Fibroblast of lung (primary cell): Measurements from ENCODE around the gene MAGT1. TPM values are rescaled to one million over a fixed set of nuclear protein-coding genes. Genes with fewer than 3 reads are reported as not detected.
"Not testable (repeated sequence)": the region's sequence is repeated elsewhere in the genome, so short reads cannot be mapped to it uniquely, and the experiment has no call there.

ENCODE experiments used
- DNase-seq, 2 donors: peaks; one replicate each; pipeline versions ENCODE4 v3.0.0 to v3.0.0-alpha.2; 2010; ENCODE audit warnings: low read depth in 2 of 2
- H2AFZ ChIP-seq: 2 replicates; pipeline ENCODE4 v1.5.1; 2012; ENCODE audit warnings: low read length, control low read depth, inconsistent platforms
- H3K27ac ChIP-seq: 2 replicates; pipeline ENCODE4 v1.5.1; 2011; ENCODE audit warnings: low read length, control low read depth; ENCODE audit not compliant: insufficient read depth
- H3K27me3 ChIP-seq: 2 replicates; pipeline ENCODE4 v1.5.1; 2011; ENCODE audit warnings: mild to moderate bottlenecking, low read length; ENCODE audit not compliant: control insufficient read depth, insufficient read depth
- H3K36me3 ChIP-seq: 2 replicates; pipeline ENCODE4 v1.5.1; 2011; ENCODE audit warnings: low read length; ENCODE audit not compliant: control insufficient read depth, insufficient read depth
- H3K4me1 ChIP-seq: 2 replicates; pipeline ENCODE4 v1.5.1; 2011; ENCODE audit warnings: low read length; ENCODE audit not compliant: control insufficient read depth, insufficient read depth; ENCODE audit errors: extremely low read depth
- H3K4me2 ChIP-seq: 2 replicates; pipeline ENCODE4 v1.5.1; 2011; ENCODE audit warnings: low read length, control low read depth; ENCODE audit not compliant: insufficient read depth; ENCODE audit errors: extremely low read depth
- H3K4me3 ChIP-seq, 4 experiments: fragments of 200-600 bp in 1 of 4; sonication (generic) in 1 of 4; replicated peaks in 1 of 4; 2 replicates each; pipeline ENCODE4 v1.5.1; 2011 to 2016; ENCODE audit warnings: low read length in 4 of 4, low read depth in 3 of 4, mild to moderate bottlenecking in 3 of 4, control low read depth in 2 of 4, inconsistent platforms in 1 of 4, mixed read lengths in 1 of 4; ENCODE audit not compliant: insufficient read depth in 1 of 4; ENCODE audit errors: control extremely low read depth in 1 of 4
- H3K79me2 ChIP-seq: 2 replicates; pipeline ENCODE4 v1.5.1; 2012; ENCODE audit warnings: mild to moderate bottlenecking, low read length, inconsistent platforms; ENCODE audit not compliant: control insufficient read depth, insufficient read depth
- H3K9ac ChIP-seq: 2 replicates; pipeline ENCODE4 v1.5.1; 2011; ENCODE audit warnings: mild to moderate bottlenecking, low read length, control low read depth; ENCODE audit not compliant: insufficient read depth
- H3K9me3 ChIP-seq: 2 replicates; pipeline ENCODE4 v1.5.1; 2012; ENCODE audit warnings: low read depth, low read length; ENCODE audit not compliant: control insufficient read depth, insufficient read depth
- H4K20me1 ChIP-seq: 2 replicates; pipeline ENCODE4 v1.5.1; 2011; ENCODE audit warnings: low read length; ENCODE audit not compliant: control insufficient read depth, insufficient read depth; ENCODE audit errors: extremely low read depth
- EZH2 ChIP-seq: IDR thresholded peaks from 2 replicates; pipeline ENCODE4 v1.5.1; 2012; ENCODE audit warnings: low read length, control low read depth, mild to moderate bottlenecking; ENCODE audit errors: missing control alignments
- polyA minus RNA-seq: library from RNA; depleted of rRNA, polyadenylated mRNA; stranded (reverse); fragments of >200 nt; gene quantifications from 2 replicates; pipeline ENCODE4 v1.2.3, GENCODE V29; 2011; ENCODE audit warnings: low replicate concordance
- polyA plus RNA-seq, 2 donors: library from polyadenylated mRNA; depleted of rRNA in 1 of 2; stranded (reverse) in 1 of 2; unstranded in 1 of 2; fragments of >200 nt; gene quantifications; 2 replicates each; pipeline ENCODE4 v1.2.1, GENCODE V29; 2011 to 2012; ENCODE audit warnings: missing spikeins in 1 of 2
- total RNA-seq: library from RNA; depleted of rRNA; stranded (reverse); fragments of >200 nt; gene quantifications from 2 replicates; pipeline ENCODE4 v1.2.1, GENCODE V29; 2014
- TF ChIP-seq, protein P1 (sequence below), 2 donors: IDR thresholded peaks in 1 of 2; conservative IDR thresholded peaks in 1 of 2; 1 replicate in 1 of 2; 2 replicates in 1 of 2; pipeline ENCODE4 v1.5.1; 2011 to 2012; ENCODE audit warnings: low read length in 2 of 2, control low read depth in 1 of 2, inconsistent platforms in 1 of 2, low read depth in 1 of 2, mild to moderate bottlenecking in 1 of 2

Gene MAGT1
- 156 and 211 TPM in 2 replicates for total RNA-seq
- 86.2 and 102 TPM in 2 replicates for polyA plus RNA-seq
- polyA plus RNA-seq (2012), result 55.8 and 66.6 TPM in 2 replicates
- 47.2 and 53.7 TPM in 2 replicates for polyA minus RNA-seq

DNA sequence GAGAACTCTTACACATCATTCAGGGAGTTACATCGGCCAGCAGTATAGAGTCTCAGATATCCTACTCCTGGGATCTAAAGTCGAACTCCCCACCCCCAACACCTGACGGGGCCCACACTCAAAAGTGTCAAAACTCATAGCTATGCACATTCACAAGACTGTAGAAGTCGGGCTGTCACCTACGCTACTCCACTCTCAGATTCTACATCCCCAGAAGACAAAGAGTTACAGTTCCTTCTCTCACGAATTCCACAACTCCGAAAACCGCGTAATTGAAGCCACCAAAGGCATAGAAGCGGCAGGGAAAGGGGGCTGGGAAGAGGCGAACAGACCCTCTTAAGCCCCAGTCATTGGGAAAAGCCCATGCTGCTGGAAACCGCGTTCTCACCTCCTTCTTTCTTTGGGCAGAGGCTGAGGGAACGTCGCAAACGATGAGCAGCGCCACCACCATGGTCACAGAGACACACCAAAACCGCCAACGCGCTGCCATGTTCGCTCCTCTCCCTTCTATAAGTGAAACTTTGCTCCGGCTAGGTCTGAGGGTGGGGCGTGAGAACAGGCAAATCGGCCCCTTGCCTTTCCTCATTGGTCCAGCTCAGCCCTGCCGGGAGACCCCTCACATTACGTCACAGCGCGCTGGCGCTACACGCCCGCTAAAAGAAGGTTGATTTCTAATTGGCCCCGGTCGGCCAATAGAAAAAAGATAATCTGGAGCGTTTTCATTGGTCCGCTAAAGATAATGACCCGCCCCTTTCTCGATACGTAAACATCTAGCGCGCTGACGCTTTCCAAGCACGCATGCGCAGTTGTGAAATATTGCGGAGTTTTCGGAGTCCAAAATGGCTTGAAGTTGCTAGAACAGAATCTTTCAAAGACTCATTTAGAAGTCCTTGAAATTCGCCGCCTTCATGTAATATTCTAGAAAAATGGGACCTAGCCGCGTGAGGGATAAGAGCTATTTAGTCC, at the start of gene MAGT1:
Gene MAGT1 (minus strand): TSS at position 515 of the 966 bp plus-strand sequence. CDS start 25 bp downstream, at position 490.
- peak within 1 kb of the TSS; percentile 66 to 95 (median 82) for H3K4me3 ChIP-seq
- peak within 1 kb of the TSS; percentile 71 for H3K4me2 ChIP-seq
- TF ChIP-seq, protein P1, sequence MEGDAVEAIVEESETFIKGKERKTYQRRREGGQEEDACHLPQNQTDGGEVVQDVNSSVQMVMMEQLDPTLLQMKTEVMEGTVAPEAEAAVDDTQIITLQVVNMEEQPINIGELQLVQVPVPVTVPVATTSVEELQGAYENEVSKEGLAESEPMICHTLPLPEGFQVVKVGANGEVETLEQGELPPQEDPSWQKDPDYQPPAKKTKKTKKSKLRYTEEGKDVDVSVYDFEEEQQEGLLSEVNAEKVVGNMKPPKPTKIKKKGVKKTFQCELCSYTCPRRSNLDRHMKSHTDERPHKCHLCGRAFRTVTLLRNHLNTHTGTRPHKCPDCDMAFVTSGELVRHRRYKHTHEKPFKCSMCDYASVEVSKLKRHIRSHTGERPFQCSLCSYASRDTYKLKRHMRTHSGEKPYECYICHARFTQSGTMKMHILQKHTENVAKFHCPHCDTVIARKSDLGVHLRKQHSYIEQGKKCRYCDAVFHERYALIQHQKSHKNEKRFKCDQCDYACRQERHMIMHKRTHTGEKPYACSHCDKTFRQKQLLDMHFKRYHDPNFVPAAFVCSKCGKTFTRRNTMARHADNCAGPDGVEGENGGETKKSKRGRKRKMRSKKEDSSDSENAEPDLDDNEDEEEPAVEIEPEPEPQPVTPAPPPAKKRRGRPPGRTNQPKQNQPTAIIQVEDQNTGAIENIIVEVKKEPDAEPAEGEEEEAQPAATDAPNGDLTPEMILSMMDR (conservative IDR thresholded peaks at IDR 0.05 in 1 of 2, IDR thresholded peaks at IDR 0.05 in 1 of 2; ENCODE audit: low read depth in 1 of 2, low read length in 2 of 2), result no peak
- TF ChIP-seq EZH2, result no peak
- no peaks in the 10 kb centered on the region for H3K36me3 ChIP-seq
- no peaks in the 10 kb centered on the region for H3K9me3 ChIP-seq
- DNase-seq, result peak; percentile 94 to 97
- no peaks in the 10 kb centered on the region for H3K4me1 ChIP-seq
- no peaks in the 10 kb centered on the region for H3K27me3 ChIP-seq
- H4K20me1 ChIP-seq, result no peaks in the 10 kb centered on the region
- H2AFZ ChIP-seq, result peak within 1 kb of the TSS; percentile 56
- H3K27ac ChIP-seq, result peak within 1 kb of the TSS; percentile 94
- H3K9ac ChIP-seq, result peak within 1 kb of the TSS; percentile 78
- H3K79me2 ChIP-seq, result peaks cover 42% of the 10 kb centered on the region

DNA sequence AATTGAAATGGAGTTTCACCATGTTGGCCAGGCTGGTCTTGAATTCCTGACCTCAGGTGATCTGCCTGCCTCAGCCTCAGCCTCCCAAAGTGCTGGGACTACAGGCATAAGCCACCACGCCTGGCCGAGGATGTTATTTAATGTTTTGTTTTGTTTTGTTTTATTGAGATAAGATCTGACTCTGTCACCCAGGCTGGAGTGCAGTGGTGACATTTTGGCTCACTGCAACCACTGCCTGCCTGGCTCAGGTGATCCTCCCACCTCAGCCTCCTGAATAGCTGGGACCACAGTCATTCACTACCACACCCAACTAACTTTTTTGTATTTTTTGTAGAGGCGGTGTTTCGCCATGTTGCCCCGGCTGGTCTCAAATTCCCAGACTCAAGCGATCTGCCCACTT, 49.8 kb upstream of the MAGT1 start:
- H3K36me3 ChIP-seq, H3K27ac ChIP-seq, DNase-seq: not testable (repeated sequence)

DNA sequence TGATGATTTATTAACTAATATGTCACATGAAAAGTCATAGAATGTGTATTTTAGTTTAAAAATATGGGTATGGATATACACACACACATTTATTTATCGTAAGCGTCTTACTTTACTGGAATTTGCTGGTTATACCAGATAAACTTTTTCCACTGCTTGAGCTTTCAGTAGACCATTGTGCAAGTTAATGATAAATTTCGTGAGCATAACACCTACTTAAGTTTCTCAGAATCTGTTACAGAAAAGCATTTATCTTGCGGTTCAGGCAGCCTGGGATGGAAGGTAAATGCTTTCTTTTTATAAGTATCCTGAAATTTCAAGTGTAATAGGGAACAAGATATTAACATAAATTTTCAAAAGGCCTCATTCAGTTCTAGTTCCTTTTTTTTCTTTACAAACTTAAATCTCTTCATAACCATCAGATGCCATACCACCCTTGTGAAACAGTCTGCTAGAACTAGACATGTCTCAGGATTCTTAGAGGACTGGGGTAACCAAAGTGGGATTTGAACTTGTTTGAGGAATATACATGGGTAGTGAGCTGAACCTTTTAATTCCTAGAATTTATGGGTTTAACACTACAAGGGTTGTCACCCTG, 42.9 kb upstream of the MAGT1 start:
- no peak for TF ChIP-seq EZH2
- TF ChIP-seq, protein P1 (conservative IDR thresholded peaks at IDR 0.05 in 1 of 2, IDR thresholded peaks at IDR 0.05 in 1 of 2; ENCODE audit: low read depth in 1 of 2, low read length in 2 of 2), result no peak
- no peaks in the 10 kb centered on the region for H3K4me1 ChIP-seq
- H4K20me1 ChIP-seq, result no peaks in the 10 kb centered on the region
- no peaks in the 10 kb centered on the region for H3K36me3 ChIP-seq
- H3K27ac ChIP-seq, result no peak overlapping the region
- H3K79me2 ChIP-seq, result no peaks in the 10 kb centered on the region
- no peaks in the 10 kb centered on the region for H3K27me3 ChIP-seq
- H3K4me3 ChIP-seq, result no peak overlapping the region
- no peak overlapping the region for H3K4me2 ChIP-seq
- H3K9ac ChIP-seq, result no peak overlapping the region
- H3K9me3 ChIP-seq, result no peaks in the 10 kb centered on the region
- no peak overlapping the region for H2AFZ ChIP-seq
- DNase-seq, result no peak

More for the DNA sequence above, 49.8 kb upstream of the MAGT1 start:
- not testable (repeated sequence) for H3K4me2 ChIP-seq, H3K9ac ChIP-seq, H2AFZ ChIP-seq, H3K4me1 ChIP-seq, H4K20me1 ChIP-seq, H3K27me3 ChIP-seq, H3K9me3 ChIP-seq, H3K79me2 ChIP-seq, H3K4me3 ChIP-seq
